T-helper 2 cell treated with Interferon-gamma antibody and Interleukin-4, amounts not matched to agents 100 ng/mL and 5 ng/mL, for 36 hours (primary cell): ENCODE results near the gene PRRC1. TPM values are rescaled to one million over a fixed set of nuclear protein-coding genes. Genes with fewer than 3 reads are reported as not detected.

Source experiments
- intact Hi-C: fragments of 100-400 bp; cut with micrococcal nuclease; formaldehyde crosslinking; loops from one replicate; pipeline ENCODE4 v1.15.1; 2023
- total RNA-seq: library from RNA; stranded (reverse); gene quantifications from 2 replicates; pipeline ENCODE4 v1.2.3, GENCODE V29; 2022

The PRRC1 gene
- total RNA-seq, 1 donor from 2014 or later, result 56.1 TPM

DNA sequence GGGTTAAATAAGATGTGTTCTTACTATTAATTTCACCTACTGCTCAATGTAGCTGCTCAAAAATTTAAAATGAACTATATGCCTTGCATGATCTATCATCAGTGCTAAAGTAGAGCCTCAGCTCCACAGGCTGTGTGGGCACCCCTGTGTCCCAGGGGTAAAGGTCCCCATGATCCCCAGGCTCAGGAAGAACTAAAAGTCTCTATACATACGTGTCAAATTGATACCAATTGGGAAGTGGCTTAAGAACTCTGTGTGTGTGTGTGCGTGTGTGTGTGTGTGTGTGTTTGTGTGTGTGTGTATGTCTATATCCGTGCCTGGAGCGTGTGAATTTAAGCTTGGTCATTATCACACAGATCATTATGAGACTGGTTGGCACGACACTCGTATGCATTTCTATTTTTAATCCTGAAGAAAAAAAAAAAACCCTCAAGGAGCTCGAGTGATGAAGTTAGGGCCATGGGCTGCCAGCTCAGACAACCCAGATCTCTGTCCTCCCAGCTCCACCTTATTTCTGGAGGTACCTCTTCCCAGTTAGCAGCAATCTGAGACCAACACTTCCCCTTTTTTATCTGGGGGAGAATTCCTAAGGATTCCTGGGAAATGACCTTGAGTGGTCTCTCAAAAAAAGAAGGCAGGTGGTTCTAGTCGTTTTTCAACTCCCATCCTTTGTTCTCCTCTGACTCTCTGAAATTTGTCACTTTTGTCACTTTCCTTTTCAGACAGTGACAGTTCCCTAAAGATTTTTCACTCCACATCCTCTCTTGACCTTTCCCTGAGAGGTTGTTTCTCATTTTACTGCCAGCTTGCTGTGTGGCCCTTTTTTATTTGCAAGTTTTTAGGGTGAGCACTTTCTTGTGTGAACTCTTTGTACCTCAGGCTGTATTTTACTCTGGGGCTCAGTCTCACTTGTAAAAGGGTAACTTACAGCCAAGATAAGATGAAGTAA, 85.7 kb downstream of the PRRC1 start:
- intact Hi-C loops, result no loop called here

Other genes with a start within 250 kb of the PRRC1 start
- not detected in 2 replicates for gene MEGF10, start 226.8 kb upstream of the PRRC1 start, total RNA-seq
- not detected in 2 replicates for gene CTXN3, start 131.4 kb downstream of the PRRC1 start, total RNA-seq
- gene CCDC192, start 185.8 kb downstream of the PRRC1 start, total RNA-seq, result not detected in 2 replicates